ENCODE data around the gene MEGF11. TPM values are rescaled to one million over a fixed set of nuclear protein-coding genes. Genes with fewer than 3 reads are reported as not detected.

Gene MEGF11
- total and polyA plus RNA-seq, 9 donors = 0.04 to 11.4 (median 0.40) TPM; not detected in 2

DNA sequence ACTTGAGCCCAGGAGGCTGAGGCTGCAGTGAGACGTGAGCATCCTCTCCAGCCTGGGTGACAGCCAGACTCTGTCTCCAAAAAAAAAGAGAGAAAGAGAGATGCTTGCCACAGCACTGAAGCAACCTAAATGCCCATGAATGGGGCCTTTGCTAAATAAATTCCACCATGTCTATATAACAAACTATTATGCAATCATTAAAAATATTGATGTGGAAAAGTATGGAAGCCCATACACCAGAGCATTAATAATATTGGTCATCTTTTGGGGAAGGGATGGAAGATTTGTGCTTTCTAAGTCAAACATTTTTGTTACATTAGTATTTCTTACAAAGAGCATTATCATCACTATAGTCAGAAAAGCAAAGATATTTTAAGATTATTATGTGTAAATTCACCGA is 116.6 kb downstream of the MEGF11 start:
- DNase-seq = no peak
- WGBS, 3 donors = 71 to 92% (median 81%) methylated on average over 2 of the region's 2 CpGs
- H3K9me3 ChIP-seq = no peaks in the 10 kb centered on the region
- intact Hi-C loops (cut with DNase I) = no loop called here
- H3K27me3 ChIP-seq = no peaks in the 10 kb centered on the region
- TF ChIP-seq EP300 (IDR thresholded peaks at IDR 0.05) = no peak
- TF ChIP-seq, protein P1, sequence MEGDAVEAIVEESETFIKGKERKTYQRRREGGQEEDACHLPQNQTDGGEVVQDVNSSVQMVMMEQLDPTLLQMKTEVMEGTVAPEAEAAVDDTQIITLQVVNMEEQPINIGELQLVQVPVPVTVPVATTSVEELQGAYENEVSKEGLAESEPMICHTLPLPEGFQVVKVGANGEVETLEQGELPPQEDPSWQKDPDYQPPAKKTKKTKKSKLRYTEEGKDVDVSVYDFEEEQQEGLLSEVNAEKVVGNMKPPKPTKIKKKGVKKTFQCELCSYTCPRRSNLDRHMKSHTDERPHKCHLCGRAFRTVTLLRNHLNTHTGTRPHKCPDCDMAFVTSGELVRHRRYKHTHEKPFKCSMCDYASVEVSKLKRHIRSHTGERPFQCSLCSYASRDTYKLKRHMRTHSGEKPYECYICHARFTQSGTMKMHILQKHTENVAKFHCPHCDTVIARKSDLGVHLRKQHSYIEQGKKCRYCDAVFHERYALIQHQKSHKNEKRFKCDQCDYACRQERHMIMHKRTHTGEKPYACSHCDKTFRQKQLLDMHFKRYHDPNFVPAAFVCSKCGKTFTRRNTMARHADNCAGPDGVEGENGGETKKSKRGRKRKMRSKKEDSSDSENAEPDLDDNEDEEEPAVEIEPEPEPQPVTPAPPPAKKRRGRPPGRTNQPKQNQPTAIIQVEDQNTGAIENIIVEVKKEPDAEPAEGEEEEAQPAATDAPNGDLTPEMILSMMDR (IDR thresholded peaks at IDR 0.05) = no peak
- no peak for TF ChIP-seq POLR2A (IDR thresholded peaks at IDR 0.05)
- H3K4me3 ChIP-seq = no peak overlapping the region
- peaks cover 8% of the 10 kb centered on the region for H3K4me1 ChIP-seq (ENCODE audit: insufficient read depth)
- H3K27ac ChIP-seq = no peak overlapping the region
- H3K36me3 ChIP-seq = no peaks in the 10 kb centered on the region

DNA sequence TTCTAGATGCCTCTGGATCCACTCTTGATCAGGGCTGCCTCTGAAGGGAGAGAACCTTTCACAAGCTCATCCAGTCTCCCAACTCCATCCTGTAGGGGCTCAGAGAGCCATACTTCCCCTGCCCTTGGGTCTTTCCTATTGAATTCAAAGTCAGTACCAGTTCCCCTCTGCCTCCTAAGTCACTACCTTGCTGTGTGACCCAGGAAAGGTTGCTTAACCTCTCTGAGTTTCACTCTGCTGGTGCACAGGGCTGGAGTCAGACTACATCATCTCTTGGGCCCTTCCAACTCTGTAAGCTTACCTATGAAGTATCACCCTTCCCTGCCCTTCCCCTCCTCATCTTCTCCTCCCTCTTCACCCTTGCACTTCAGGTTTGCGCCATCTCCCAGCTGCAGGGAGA is 117.9 kb downstream of the MEGF11 start:
- Histone ChIP-seq H3K27me3 (no peaks in the 10 kb centered on the region), H3K4me1 (ENCODE audit: insufficient read depth) (peaks cover 8% of the 10 kb centered on the region), H3K4me3 (no peak overlapping the region), H3K36me3 (no peaks in the 10 kb centered on the region), H3K27ac (no peak overlapping the region), H3K9me3 (no peaks in the 10 kb centered on the region)
- TF ChIP-seq POLR2A (IDR thresholded peaks at IDR 0.05) (no peak), EP300 (IDR thresholded peaks at IDR 0.05) (no peak)
- TF ChIP-seq, protein P1 (IDR thresholded peaks at IDR 0.05) = no peak
- intact Hi-C loops (cut with DNase I) = no loop called here
- WGBS, 3 donors = 90 to 95% (median 95%) methylated on average over 1 of the region's 1 CpG
- no peak for DNase-seq

DNA sequence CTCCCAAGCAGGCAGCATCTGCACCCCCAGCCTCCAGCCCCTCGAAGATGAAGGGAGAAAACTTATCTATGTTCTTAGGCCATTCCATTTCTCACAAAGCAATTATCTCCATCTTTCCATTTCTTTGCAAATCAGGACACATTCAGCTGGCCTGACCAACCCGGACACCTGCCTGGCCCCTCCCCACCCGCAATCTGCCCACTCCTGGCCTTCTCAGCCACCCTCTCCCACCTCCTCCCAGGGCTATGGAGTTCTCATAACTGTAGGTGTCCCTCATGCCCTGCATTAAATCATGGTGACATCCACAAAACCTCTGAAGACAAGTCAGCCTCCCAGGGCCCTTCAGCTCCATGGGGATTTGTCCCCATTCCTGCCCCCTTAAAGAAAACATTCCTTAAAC is 119.3 kb downstream of the MEGF11 start:
- no peaks in the 10 kb centered on the region for H3K36me3 ChIP-seq
- H3K27ac ChIP-seq = no peak overlapping the region
- TF ChIP-seq POLR2A (IDR thresholded peaks at IDR 0.05) (no peak), EP300 (IDR thresholded peaks at IDR 0.05) (no peak)
- TF ChIP-seq, protein P1 (IDR thresholded peaks at IDR 0.05) = no peak
- intact Hi-C loops (cut with DNase I) = no loop called here
- no peak overlapping the region for H3K4me3 ChIP-seq
- 74 to 84% (median 82%) methylated on average over 3 of the region's 3 CpGs for WGBS, 3 donors
- DNase-seq = no peak
- H3K4me1 ChIP-seq (ENCODE audit: insufficient read depth) = peaks cover 8% of the 10 kb centered on the region
- H3K27me3 ChIP-seq = no peaks in the 10 kb centered on the region
- H3K9me3 ChIP-seq = no peaks in the 10 kb centered on the region

DNA sequence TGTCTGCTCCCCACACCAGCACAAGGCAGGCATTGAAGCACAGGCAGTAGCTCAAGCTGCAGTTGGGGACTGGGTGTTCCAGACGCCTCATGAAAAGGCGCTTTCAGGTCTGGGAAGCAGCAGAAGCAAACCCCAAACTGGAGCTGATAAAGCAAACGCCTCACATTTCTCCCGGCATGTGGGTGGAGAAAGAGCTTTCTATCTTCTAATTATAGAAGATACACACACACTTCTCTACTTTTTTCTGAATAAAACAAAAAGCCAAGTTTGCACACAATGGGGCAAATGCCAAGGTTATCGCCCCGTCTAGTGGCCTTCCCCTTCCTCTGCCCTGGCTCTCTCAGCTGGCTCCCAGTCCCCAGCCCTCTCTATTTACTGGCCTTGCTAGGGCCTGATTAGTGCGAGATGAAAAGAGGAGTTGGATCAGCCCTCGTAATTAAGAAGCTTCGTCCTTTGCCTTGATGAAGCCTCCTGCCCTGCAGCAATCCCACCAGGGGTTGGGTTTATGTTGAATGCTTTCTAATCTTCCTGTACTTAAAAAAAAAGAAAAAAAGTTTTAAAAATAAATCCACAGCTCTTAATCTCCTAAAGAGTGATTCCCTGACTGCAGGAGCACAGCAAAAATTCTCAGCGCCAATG is 120.2 kb downstream of the MEGF11 start:
- H3K27ac ChIP-seq = no peak overlapping the region
- peaks cover 3% of the 10 kb centered on the region for H3K4me1 ChIP-seq (ENCODE audit: insufficient read depth)
- no peaks in the 10 kb centered on the region for H3K9me3 ChIP-seq
- intact Hi-C loops (cut with DNase I) = no loop called here
- 5 to 23% (median 8%) methylated on average over 10 of the region's 10 CpGs for WGBS, 3 donors
- no peak overlapping the region for H3K4me3 ChIP-seq
- TF ChIP-seq EP300 (IDR thresholded peaks at IDR 0.05) (no peak), POLR2A (IDR thresholded peaks at IDR 0.05) (no peak)
- TF ChIP-seq, protein P1 (IDR thresholded peaks at IDR 0.05) = no peak
- H3K27me3 ChIP-seq = no peaks in the 10 kb centered on the region
- DNase-seq = peak in 3 of 5 donors; percentile 32 to 57 (median 52)
- no peaks in the 10 kb centered on the region for H3K36me3 ChIP-seq
